Measurements from ENCODE around the gene NUP54.

DNA sequence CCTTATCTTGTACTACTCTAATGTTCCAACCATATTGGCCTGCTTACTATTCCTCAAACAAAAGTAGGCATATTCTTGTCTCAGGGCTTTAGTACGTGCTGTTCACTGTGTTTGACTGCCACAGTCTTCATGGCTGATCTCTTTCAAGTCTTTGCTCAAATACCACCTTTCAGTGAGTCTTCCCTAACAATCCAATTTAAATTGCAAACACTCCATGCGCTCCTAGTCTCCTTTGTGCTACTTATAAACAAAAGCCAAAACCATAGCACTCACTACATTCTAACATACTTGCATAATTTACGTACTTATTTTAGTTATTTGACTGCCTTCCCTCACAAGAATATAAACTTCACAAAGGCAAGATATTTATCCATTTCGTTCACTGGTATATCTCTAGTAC lies 75.4 kb downstream of the NUP54 start:
- TF ChIP-seq, protein P1, sequence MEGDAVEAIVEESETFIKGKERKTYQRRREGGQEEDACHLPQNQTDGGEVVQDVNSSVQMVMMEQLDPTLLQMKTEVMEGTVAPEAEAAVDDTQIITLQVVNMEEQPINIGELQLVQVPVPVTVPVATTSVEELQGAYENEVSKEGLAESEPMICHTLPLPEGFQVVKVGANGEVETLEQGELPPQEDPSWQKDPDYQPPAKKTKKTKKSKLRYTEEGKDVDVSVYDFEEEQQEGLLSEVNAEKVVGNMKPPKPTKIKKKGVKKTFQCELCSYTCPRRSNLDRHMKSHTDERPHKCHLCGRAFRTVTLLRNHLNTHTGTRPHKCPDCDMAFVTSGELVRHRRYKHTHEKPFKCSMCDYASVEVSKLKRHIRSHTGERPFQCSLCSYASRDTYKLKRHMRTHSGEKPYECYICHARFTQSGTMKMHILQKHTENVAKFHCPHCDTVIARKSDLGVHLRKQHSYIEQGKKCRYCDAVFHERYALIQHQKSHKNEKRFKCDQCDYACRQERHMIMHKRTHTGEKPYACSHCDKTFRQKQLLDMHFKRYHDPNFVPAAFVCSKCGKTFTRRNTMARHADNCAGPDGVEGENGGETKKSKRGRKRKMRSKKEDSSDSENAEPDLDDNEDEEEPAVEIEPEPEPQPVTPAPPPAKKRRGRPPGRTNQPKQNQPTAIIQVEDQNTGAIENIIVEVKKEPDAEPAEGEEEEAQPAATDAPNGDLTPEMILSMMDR (IDR thresholded peaks at IDR 0.05; ENCODE audit: low read depth, low read length, poor library complexity, severe bottlenecking), result no peak
- no peak for TF ChIP-seq EZH2phosphoT487 (IDR thresholded peaks at IDR 0.05; ENCODE audit: borderline replicate concordance, low read length)

All from DOHH2 (cell line).